ENCODE measurements around the gene NFYC.
"Not testable (repeated sequence)": the region's sequence is repeated elsewhere in the genome, so short reads cannot be mapped to it uniquely, and the experiment has no call there.

NFYC gene

GRCh38 chr1:40709100-40709801 lies 17.7 kb downstream of the NFYC start:
- Mint-ChIP-seq H3K27me3 (ENCODE audit: low read depth) (no peaks in the 10 kb centered on the region), H3K9me3 (no peaks in the 10 kb centered on the region), H3K27ac (peak overlapping the region; percentile 87), H3K4me1 (ENCODE audit: low read depth) (peaks cover 55% of the 10 kb centered on the region), H3K36me3 (ENCODE audit: low read depth) (peaks cover 19% of the 10 kb centered on the region), H3K4me3 (peak overlapping the region; percentile 89)

DNA sequence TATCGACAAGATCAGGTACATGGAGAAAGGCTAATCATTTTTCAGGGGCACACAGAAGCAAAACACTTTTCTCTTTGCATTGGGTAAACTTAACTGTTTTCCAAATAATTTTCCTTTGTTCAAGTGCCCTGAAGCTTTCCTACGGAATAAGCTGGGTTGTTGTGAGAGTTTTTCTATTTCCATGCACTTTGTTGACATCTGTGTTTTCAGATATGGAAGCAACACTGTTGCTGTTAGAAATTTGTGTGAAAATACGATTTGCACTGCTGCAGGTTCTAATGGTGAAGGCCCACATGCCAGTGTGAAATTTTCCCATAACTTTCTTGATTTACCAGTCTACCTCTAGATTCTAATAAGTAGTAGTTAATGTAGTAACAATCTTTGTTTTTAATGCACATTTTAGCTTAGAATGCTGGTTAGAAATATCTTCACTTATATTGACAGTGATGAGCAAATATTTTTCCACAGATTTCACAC lies 18.3 kb downstream of the NFYC start:
- peak overlapping the region; percentile 89 for H3K4me3 Mint-ChIP-seq
- peak overlapping the region; percentile 87 for H3K27ac Mint-ChIP-seq

GRCh38 chr1:40710581-40711315 lies 19.2 kb downstream of the NFYC start:
- Mint-ChIP-seq H3K4me3 (peak overlapping the region; percentile 36), H3K27ac (peak overlapping the region; percentile 7), H3K9me3 (no peaks in the 10 kb centered on the region), H3K4me1 (ENCODE audit: low read depth) (peaks cover 53% of the 10 kb centered on the region), H3K27me3 (ENCODE audit: low read depth) (no peaks in the 10 kb centered on the region), H3K36me3 (ENCODE audit: low read depth) (peaks cover 23% of the 10 kb centered on the region)

More for the DNA sequence above, 18.3 kb downstream of the NFYC start:
- peaks cover 50% of the 10 kb centered on the region for H3K4me1 Mint-ChIP-seq (ENCODE audit: low read depth)
- no peaks in the 10 kb centered on the region for H3K9me3 Mint-ChIP-seq
- H3K27me3 Mint-ChIP-seq (ENCODE audit: low read depth) = no peaks in the 10 kb centered on the region
- peaks cover 19% of the 10 kb centered on the region for H3K36me3 Mint-ChIP-seq (ENCODE audit: low read depth)

DNA sequence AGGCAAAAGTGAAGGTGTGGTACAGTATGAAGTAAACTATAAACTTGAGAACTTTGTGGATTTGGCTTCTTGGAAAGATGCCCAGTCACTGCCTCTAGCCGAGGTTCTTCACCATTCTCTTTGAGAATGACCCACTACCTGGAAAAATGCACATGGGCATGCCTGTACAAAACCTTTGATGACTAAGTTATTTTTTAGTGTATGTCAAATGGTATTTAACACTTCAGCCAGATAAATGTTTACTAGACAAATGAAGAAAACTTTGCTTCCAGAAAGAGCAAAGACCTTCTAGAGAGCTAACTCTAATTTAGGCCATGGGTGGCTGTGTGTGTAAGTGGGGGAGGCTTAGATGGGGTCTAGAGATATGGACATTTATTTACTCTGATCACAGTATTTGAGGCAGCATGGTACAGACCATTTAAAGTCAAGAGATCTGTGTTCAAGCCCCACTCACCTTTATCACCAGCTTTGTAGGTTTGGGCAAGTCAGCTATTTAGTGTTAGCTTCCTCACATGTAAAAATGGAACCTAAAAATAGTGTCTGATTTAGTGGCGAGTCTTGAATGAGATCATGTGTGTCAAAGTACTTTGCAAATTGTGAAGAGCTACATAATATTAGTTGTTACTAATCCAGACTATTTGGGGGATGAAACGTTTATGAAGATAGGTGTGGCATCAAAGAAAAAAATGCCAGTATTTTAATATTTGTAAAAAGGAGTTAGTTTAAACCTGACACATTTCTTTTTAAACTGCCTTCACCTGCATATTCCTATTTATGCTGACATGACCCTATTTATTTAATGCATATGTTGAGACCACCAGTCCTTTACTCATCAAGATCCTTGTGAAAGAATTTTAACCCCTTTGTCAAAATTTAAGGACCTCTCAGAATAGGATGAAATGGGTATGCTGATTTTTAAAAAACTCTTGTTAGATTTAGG lies 20.2 kb downstream of the NFYC start:
- peaks cover 58% of the 10 kb centered on the region for H3K4me1 Mint-ChIP-seq (ENCODE audit: low read depth)
- peak overlapping the region; percentile 28 for H3K4me3 Mint-ChIP-seq

GRCh38 chr1:40712405-40712944 lies 21.0 kb downstream of the NFYC start:
- H3K9me3 Mint-ChIP-seq = no peaks in the 10 kb centered on the region
- no peaks in the 10 kb centered on the region for H3K27me3 Mint-ChIP-seq (ENCODE audit: low read depth)
- peak overlapping the region; percentile 20 for H3K27ac Mint-ChIP-seq
- peaks cover 35% of the 10 kb centered on the region for H3K36me3 Mint-ChIP-seq (ENCODE audit: low read depth)
- H3K4me1 Mint-ChIP-seq (ENCODE audit: low read depth) = peaks cover 61% of the 10 kb centered on the region
- no peak overlapping the region for H3K4me3 Mint-ChIP-seq

More for the DNA sequence above, 20.2 kb downstream of the NFYC start:
- no peaks in the 10 kb centered on the region for H3K9me3 Mint-ChIP-seq
- peak overlapping the region; percentile 7 for H3K27ac Mint-ChIP-seq
- no peaks in the 10 kb centered on the region for H3K27me3 Mint-ChIP-seq (ENCODE audit: low read depth)
- H3K36me3 Mint-ChIP-seq (ENCODE audit: low read depth) = peaks cover 33% of the 10 kb centered on the region

DNA sequence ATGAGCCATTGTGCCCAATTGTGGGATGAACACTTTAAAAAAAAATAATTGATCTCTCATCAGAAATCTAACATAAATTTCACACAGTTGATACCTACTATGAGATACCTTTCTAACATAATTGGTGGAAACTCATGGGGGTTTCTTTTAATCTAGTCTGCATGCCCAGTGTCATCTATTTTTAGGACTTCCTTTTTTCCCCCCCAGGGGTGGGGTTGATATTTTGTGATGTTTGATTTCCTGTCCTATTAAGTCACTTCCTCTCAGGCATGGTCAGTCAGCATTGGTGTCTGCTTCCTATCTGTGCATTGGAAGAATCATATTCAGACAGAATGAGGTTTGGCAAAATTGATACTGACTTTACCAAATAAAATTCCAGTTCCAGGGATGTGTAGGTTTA lies 21.5 kb downstream of the NFYC start:
- Mint-ChIP-seq H3K27ac (peak overlapping the region; percentile 84), H3K4me3 (peak overlapping the region; percentile 44), H3K27me3 (ENCODE audit: low read depth) (no peaks in the 10 kb centered on the region)

DNA sequence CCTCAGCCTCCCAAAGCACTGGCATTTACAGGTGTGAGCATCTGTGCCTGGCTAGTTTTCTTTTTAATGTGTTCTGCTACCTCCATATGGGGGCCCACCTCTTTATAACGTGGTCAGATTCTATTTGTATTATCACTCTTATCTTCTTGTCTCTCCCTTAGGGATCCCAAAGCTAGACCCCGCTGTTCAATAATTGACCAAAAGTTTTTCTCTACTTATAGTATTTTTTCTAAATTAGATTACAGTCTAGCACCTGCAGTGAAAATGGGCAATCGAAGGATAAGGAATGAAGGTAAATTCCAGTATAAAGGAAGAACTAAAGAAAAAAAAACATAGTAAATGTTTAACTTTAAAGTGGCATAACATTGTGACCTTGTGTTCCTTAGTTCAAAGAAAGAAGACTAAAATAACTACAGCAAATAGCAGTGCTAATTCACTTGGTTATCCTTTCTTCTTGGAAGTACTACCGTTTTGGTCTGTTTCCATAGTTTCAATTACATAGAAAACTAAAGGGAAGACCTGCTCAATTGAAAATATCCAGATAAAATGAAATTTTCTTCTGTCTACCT lies 24.1 kb downstream of the NFYC start:
- H3K36me3 Mint-ChIP-seq (ENCODE audit: low read depth) = peaks cover 29% of the 10 kb centered on the region
- no peaks in the 10 kb centered on the region for H3K27me3 Mint-ChIP-seq (ENCODE audit: low read depth)
- H3K4me3 Mint-ChIP-seq = no peak overlapping the region
- no peaks in the 10 kb centered on the region for H3K9me3 Mint-ChIP-seq
- H3K4me1 Mint-ChIP-seq (ENCODE audit: low read depth) = peaks cover 48% of the 10 kb centered on the region
- no peak overlapping the region for H3K27ac Mint-ChIP-seq

More for the DNA sequence above, 21.5 kb downstream of the NFYC start:
- H3K9me3 Mint-ChIP-seq = no peaks in the 10 kb centered on the region
- peaks cover 63% of the 10 kb centered on the region for H3K4me1 Mint-ChIP-seq (ENCODE audit: low read depth)
- peaks cover 35% of the 10 kb centered on the region for H3K36me3 Mint-ChIP-seq (ENCODE audit: low read depth)

- Mint-ChIP-seq H3K36me3 (ENCODE audit: low read depth) (peaks cover 25% of the 10 kb centered on the region), H3K27ac (no peak overlapping the region), H3K9me3 (no peaks in the 10 kb centered on the region), H3K4me1 (ENCODE audit: low read depth) (peaks cover 38% of the 10 kb centered on the region), H3K27me3 (ENCODE audit: low read depth) (no peaks in the 10 kb centered on the region), H3K4me3 (no peak overlapping the region)
Measured at GRCh38 chr1:40717065-40717464, 25.6 kb downstream of the NFYC start.

- no peak overlapping the region for H3K4me3 Mint-ChIP-seq
Measured at GRCh38 chr1:40717955-40718354, 26.5 kb downstream of the NFYC start.

GRCh38 chr1:40720493-40720892 lies 29.0 kb downstream of the NFYC start:
- H3K36me3 Mint-ChIP-seq (ENCODE audit: low read depth) = peaks cover 17% of the 10 kb centered on the region
- H3K27ac Mint-ChIP-seq = no peak overlapping the region
- no peaks in the 10 kb centered on the region for H3K27me3 Mint-ChIP-seq (ENCODE audit: low read depth)
- H3K4me3 Mint-ChIP-seq = no peak overlapping the region
- no peaks in the 10 kb centered on the region for H3K9me3 Mint-ChIP-seq
- H3K4me1 Mint-ChIP-seq (ENCODE audit: low read depth) = peaks cover 26% of the 10 kb centered on the region

More at GRCh38 chr1:40717955-40718354, 26.5 kb downstream of the NFYC start:
- H3K27me3 Mint-ChIP-seq (ENCODE audit: low read depth) = no peaks in the 10 kb centered on the region
- no peak overlapping the region for H3K27ac Mint-ChIP-seq
- H3K9me3 Mint-ChIP-seq = no peaks in the 10 kb centered on the region
- peaks cover 33% of the 10 kb centered on the region for H3K4me1 Mint-ChIP-seq (ENCODE audit: low read depth)
- H3K36me3 Mint-ChIP-seq (ENCODE audit: low read depth) = peaks cover 24% of the 10 kb centered on the region

- H3K9me3 Mint-ChIP-seq = no peaks in the 10 kb centered on the region
- H3K36me3 Mint-ChIP-seq (ENCODE audit: low read depth) = peaks cover 3% of the 10 kb centered on the region
- H3K27ac Mint-ChIP-seq = no peak overlapping the region
- peaks cover 16% of the 10 kb centered on the region for H3K4me1 Mint-ChIP-seq (ENCODE audit: low read depth)
- no peaks in the 10 kb centered on the region for H3K27me3 Mint-ChIP-seq (ENCODE audit: low read depth)
- no peak overlapping the region for H3K4me3 Mint-ChIP-seq
Measured at GRCh38 chr1:40722622-40723021, 31.1 kb downstream of the NFYC start.

GRCh38 chr1:40723196-40723955 lies 31.9 kb downstream of the NFYC start:
- Mint-ChIP-seq H3K9me3 (no peaks in the 10 kb centered on the region), H3K27me3 (ENCODE audit: low read depth) (no peaks in the 10 kb centered on the region), H3K4me1 (ENCODE audit: low read depth) (peaks cover 14% of the 10 kb centered on the region), H3K27ac (no peak overlapping the region), H3K36me3 (ENCODE audit: low read depth) (peaks cover 3% of the 10 kb centered on the region), H3K4me3 (no peak overlapping the region)

DNA sequence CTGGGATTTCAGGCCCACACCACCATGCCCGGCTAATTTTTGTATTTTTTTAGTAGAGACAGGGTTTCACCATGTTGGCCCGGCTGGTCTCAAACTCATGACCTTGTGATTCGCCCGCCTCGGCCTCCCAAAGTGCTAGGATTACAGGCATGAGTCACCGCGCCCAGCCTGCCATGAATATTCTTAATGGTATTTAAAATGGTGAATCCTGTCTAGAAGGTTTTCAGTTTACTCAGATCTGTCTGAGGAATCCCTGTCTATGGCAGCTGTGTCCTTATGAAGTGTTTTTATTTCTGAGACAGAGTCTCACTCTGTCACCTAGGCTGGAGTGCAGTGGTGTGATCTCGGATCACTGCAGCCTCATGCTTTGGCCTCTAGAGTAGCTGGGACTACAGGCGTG lies 36.2 kb downstream of the NFYC start:
- not testable (repeated sequence) for H3K4me3 Mint-ChIP-seq; H3K9me3 Mint-ChIP-seq; H3K27me3 Mint-ChIP-seq (ENCODE audit: low read depth); H3K27ac Mint-ChIP-seq
- Mint-ChIP-seq H3K4me1 (ENCODE audit: low read depth) (peaks cover 28% of the 10 kb centered on the region), H3K36me3 (ENCODE audit: low read depth) (peaks cover 10% of the 10 kb centered on the region)
